Measurements from ENCODE around the gene KCNQ2. TPM values are rescaled to one million over a fixed set of nuclear protein-coding genes. Genes with fewer than 3 reads are reported as not detected.
A peak's percentile ranks its signal among the peaks of the same experiment; 100 is the strongest.

Gene KCNQ2
- total RNA-seq, 1 donor from 2014 or later: 14.6 TPM

GRCh38 chr20:63500902-63501817, 28.7 kb upstream of the KCNQ2 start:
- H3K9me3 Mint-ChIP-seq (ENCODE audit: low read depth): peaks cover 5% of the 10 kb centered on the region
- peaks cover 1% of the 10 kb centered on the region for H3K4me1 Mint-ChIP-seq (ENCODE audit: low read depth)
- H3K4me3 Mint-ChIP-seq (ENCODE audit: low read depth): no peak overlapping the region
- H3K36me3 Mint-ChIP-seq (ENCODE audit: insufficient read depth): no peaks in the 10 kb centered on the region
- no peak for DNase-seq (ENCODE audit: low spot score, unreplicated experiment)
- peaks cover 32% of the 10 kb centered on the region for H3K27me3 Mint-ChIP-seq
- no peak for TF ChIP-seq CTCF (IDR thresholded peaks at IDR 0.05; ENCODE audit: unreplicated experiment)
- no peak overlapping the region for H3K27ac Mint-ChIP-seq

- TF ChIP-seq CTCF (IDR thresholded peaks at IDR 0.05; ENCODE audit: unreplicated experiment): no peak
- H3K36me3 Mint-ChIP-seq (ENCODE audit: insufficient read depth): no peaks in the 10 kb centered on the region
- H3K9me3 Mint-ChIP-seq (ENCODE audit: low read depth): peaks cover 5% of the 10 kb centered on the region
- no peak overlapping the region for H3K27ac Mint-ChIP-seq
- peaks cover 1% of the 10 kb centered on the region for H3K4me1 Mint-ChIP-seq (ENCODE audit: low read depth)
- peak; percentile 9 for DNase-seq (ENCODE audit: low spot score, unreplicated experiment)
- H3K27me3 Mint-ChIP-seq: peaks cover 33% of the 10 kb centered on the region
- no peak overlapping the region for H3K4me3 Mint-ChIP-seq (ENCODE audit: low read depth)
Observed at GRCh38 chr20:63500151-63500901, 27.9 kb upstream of the KCNQ2 start.

GRCh38 chr20:63499338-63499969, 27.0 kb upstream of the KCNQ2 start:
- peak; percentile 21 for DNase-seq (ENCODE audit: low spot score, unreplicated experiment)
- Mint-ChIP-seq H3K4me1 (ENCODE audit: low read depth) (peaks cover 1% of the 10 kb centered on the region), H3K9me3 (ENCODE audit: low read depth) (no peaks in the 10 kb centered on the region), H3K27me3 (peaks cover 26% of the 10 kb centered on the region), H3K36me3 (ENCODE audit: insufficient read depth) (no peaks in the 10 kb centered on the region), H3K4me3 (ENCODE audit: low read depth) (no peak overlapping the region), H3K27ac (no peak overlapping the region)
- TF ChIP-seq CTCF (IDR thresholded peaks at IDR 0.05; ENCODE audit: unreplicated experiment): no peak

GRCh38 chr20:63498960-63499337, 26.5 kb upstream of the KCNQ2 start, which contains the start of gene EEF1A2:
Gene EEF1A2, minus strand, starts transcription at chr20:63499083. Its CDS starts 1,320 bp downstream, at chr20:63497763.
- DNase-seq (ENCODE audit: low spot score, unreplicated experiment): peak; percentile 23

More at GRCh38 chr20:63498960-63499337, 26.5 kb upstream of the KCNQ2 start, which contains the start of gene EEF1A2:
- peaks cover 23% of the 10 kb centered on the region for H3K27me3 Mint-ChIP-seq
- TF ChIP-seq CTCF (IDR thresholded peaks at IDR 0.05; ENCODE audit: unreplicated experiment): no peak
- no peaks in the 10 kb centered on the region for H3K36me3 Mint-ChIP-seq (ENCODE audit: insufficient read depth)
- peaks cover 1% of the 10 kb centered on the region for H3K4me1 Mint-ChIP-seq (ENCODE audit: low read depth)
- H3K4me3 Mint-ChIP-seq (ENCODE audit: low read depth): peak within 1 kb of the TSS; percentile 51
- H3K9me3 Mint-ChIP-seq (ENCODE audit: low read depth): no peaks in the 10 kb centered on the region
- no peak within 1 kb of the TSS for H3K27ac Mint-ChIP-seq
